ENCODE data around the gene FAM20C. TPM values are rescaled to one million over a fixed set of nuclear protein-coding genes. Genes with fewer than 3 reads are reported as not detected.
A peak's percentile ranks its signal among the peaks of the same experiment; 100 is the strongest.

Gene FAM20C
- polyA plus RNA-seq (ENCODE audit: insufficient read depth in 1 of 5, insufficient read length in 5 of 5, low replicate concordance in 1 of 5), result 10 to 100 TPM; 17.4 to 37.9 (median 22.2) TPM
- long read RNA-seq, donor 1, transcript FAM20C-201 (10 exons, 2,751 nt), result major isoform, 8 of 8 reads
- long read RNA-seq, donor 1, partial matches to known transcripts, result 0 of 8 reads
- long read RNA-seq, donor 1, other reads (novel, unspliced or antisense), result 0 of 8 reads
- long read RNA-seq, donor 2, transcript FAM20C-201 (10 exons, 2,751 nt), result major isoform, 7 of 7 reads
- long read RNA-seq, donor 2, partial matches to known transcripts, result 0 of 7 reads
- long read RNA-seq, donor 2, other reads (novel, unspliced or antisense), result 0 of 7 reads
- long read RNA-seq, donor 3, transcript FAM20C-201 (10 exons, 2,751 nt), result major isoform, 9 of 9 reads
- long read RNA-seq, donor 3, partial matches to known transcripts, result 0 of 9 reads
- long read RNA-seq, donor 3, other reads (novel, unspliced or antisense), result 0 of 9 reads
- long read RNA-seq, donor 4, transcript FAM20C-201 (10 exons, 2,751 nt), result major isoform, 6 of 6 reads
- long read RNA-seq, donor 4, partial matches to known transcripts, result 0 of 6 reads
- long read RNA-seq, donor 4, other reads (novel, unspliced or antisense), result 0 of 6 reads
- long read RNA-seq, donor 5, transcript FAM20C-201 (10 exons, 2,751 nt), result major isoform, 5 of 5 reads
- long read RNA-seq, donor 5, partial matches to known transcripts, result 0 of 5 reads
- long read RNA-seq, donor 5, other reads (novel, unspliced or antisense), result 0 of 5 reads
- long read RNA-seq, donor 6, transcript FAM20C-201 (10 exons, 2,751 nt), result major isoform, 10 of 10 reads
- long read RNA-seq, donor 6, partial matches to known transcripts, result 0 of 10 reads
- long read RNA-seq, donor 6, other reads (novel, unspliced or antisense), result 0 of 10 reads
- long read RNA-seq, donor 7, transcript FAM20C-201 (10 exons, 2,751 nt), result major isoform, 14 of 14 reads
- long read RNA-seq, donor 7, partial matches to known transcripts, result 0 of 14 reads
- long read RNA-seq, donor 7, other reads (novel, unspliced or antisense), result 0 of 14 reads
- long read RNA-seq, donor 8, partial matches to known transcripts, result 0 of 2 reads
- long read RNA-seq, donor 8, other reads (novel, unspliced or antisense), result 0 of 2 reads

DNA sequence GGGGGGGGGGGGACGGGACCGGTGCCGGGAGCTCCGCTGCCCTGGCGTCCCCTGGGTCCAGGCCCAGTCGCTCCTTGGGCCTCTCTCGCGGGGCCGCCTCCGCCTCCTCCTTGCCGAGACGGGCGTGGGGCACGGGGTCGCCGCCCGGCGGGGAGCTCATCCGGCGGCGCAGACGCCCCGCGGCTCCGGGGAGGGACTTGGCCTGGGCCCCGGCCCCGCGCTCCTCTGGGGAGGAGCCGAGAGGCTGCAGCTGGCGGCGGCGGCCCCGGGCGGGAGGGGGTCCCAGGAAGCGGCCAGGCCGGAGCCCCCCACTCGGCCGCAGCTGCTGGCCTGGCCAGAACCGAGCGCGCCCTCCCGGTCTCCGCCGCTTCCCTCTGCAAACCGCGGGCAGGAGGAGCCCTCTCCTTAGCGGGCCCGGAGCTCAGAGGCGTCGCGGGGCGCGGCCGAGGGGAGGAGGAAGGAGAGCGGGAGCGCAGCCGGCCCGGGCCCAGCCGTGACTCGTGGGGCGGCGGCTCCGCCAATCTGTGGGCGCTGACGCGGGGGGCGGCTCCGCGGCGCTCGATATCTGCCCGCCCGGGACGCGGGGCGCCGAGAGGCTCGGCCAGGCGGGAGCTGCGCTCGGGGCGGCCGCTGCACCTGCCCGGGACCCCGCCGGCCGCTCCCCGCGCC, at the start of gene FAM20C:
TSS of gene FAM20C (plus strand) at position 591 of the 669 bp plus-strand sequence. CDS start 629 bp downstream, outside the sequence.
- DNase-seq, result peak; percentile 87 to 91

DNA sequence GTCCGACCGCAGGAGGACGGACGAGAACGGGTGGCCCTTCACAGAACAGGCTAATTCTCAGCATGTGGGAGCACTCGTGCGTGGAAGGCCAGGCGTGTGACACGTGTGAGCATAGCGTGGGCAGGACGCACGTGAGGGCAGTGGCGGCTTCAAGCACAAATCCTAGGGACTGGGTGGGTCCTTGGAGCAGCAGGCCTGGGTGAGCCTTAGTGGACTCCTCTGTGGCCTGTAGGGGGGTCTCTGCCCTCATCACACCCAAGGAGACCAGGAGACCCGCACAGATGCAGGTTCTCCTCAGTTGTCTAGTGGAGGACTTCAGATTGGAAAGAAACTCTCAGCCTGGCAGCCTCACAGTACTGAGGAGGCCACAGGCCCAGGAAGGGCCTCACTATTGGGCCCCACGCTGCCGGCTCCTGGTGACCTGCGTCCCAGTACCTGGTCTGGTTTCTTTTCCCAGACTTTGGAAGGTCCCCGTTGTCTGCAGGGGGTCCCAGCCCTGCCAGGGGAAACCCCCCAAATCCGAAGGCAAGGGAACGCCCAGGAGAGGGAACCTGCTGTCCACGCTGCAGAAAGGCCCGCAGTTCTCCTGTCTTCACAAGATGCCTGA, 49.1 kb upstream of the FAM20C start:
- no peak for DNase-seq

DNA sequence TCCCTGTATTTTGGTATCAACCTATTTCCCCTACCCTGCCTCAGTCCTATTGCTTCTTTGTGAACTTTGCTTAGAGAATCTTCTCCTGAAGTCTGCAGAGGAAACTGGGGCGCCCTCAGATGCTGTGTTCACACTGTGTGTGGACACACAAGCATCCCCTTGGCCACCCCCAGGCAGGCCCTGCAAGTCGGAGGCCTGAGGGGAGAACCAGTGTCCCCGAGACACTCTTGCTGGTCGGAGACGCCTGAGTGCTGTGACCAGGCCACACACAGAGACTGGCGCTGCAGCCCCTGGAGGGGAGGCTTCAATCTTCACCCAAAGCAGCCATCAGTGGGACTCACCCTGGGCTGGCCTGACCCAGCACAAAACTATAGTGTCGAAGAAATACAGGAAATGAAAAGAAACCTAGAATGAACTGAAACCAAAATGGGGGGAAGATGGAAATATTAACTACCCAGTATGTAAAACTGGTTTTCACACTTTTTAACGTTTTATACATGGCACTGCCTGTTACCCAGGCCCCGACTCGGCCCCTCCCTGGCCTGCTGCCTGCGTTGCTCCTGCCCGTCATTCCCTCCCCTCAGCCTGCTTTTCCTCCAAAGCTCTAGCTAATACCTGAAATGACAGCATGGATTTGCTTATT, 48.4 kb upstream of the FAM20C start:
- DNase-seq, result no peak

DNA sequence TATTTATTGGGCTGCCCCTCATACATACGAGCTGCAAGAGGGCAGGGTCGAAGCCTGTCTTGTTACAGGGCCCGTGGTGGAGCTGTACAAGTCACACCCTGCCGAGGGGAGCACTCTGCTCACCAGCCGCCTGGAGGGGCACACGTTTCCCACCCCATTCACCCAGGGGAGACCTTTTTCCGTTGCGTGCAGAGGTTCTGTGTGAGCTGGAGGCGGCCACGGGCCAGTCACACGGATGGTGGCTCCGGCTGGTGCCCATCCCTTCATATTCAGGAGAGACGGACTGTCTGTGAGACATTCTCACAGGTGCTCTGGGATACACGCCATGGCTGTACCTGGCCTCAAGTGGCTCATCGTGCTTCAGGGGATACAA, 47.9 kb upstream of the FAM20C start:
- no peak for DNase-seq

DNA sequence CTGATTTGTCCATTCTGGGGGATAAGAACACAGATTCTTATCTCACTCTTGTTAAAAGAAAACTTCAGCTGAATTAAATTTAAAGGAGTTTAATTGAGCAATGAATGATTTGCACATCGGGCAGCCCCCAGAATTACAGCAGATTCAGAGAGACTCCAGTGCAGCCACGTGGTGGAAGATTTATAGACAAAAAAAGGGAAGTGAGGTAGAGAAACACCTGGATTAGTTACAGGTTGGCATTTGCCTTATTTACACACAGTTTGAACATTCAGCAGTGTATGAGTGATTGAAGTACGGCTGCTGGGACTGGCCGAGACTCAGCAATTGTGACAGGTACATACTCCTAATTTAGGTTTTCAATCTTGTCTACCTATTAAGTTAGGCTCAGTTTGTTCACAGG, 46.5 kb upstream of the FAM20C start:
- no peak for DNase-seq

DNA sequence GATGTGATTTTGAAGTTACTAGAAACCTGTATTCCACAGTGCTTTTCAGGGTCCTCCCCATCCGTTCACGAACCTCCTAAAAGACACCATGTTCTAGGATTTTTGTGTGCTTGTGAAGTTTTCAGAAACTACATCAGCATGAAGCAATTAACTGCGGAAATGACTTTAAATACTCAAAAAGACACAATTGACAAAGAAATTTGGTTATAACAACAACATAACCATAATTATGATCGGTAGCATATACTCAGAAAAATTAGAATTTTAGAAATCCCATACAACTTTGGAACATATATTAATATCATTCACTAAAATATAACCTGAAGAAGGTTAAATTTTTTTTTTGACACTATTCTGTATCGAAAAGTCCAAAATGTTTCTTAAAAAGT, 43.8 kb upstream of the FAM20C start:
- DNase-seq, result no peak

DNA sequence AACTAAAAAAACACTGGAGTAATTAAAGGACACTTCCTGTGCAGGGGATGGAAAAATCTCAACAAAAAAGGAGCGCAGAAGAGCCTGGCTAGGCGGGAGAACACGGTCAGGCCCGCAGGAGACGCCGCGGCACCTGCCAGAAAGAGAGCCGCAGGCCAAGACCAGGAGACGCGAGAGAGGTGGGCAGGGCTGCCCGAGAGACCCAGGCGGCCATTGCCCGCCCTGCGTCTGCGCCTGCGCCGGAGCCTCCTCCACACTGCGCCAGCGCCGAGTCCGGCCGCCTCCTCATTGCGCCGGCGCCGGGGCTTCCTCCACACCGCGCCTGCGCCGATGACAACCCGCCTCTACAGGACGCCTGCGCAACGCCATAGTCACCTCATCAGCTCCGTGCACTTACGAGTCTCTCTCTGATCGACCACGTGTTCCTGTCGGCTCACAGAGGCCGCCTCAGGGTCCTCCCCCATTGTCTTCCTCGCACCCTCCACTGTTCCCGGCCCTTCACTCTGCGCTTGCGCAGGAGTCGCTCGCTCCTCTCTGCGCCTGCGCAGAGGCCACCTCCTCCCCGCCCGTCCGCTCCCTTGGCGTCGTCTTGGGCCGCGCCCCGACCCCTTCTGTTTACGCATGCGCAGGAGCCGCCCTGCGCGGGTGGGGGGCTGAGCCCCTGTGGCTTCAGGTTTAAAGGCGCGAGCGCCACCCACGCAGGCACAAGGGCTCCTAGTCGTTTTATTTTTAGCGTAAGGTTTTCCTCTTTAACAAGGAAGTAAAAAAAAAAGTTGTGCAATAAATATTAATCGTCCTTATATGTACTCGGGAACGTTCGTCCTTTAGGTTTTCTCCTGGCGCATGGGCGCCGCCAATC, 43.2 kb upstream of the FAM20C start:
- peak; percentile 100 for DNase-seq

DNA sequence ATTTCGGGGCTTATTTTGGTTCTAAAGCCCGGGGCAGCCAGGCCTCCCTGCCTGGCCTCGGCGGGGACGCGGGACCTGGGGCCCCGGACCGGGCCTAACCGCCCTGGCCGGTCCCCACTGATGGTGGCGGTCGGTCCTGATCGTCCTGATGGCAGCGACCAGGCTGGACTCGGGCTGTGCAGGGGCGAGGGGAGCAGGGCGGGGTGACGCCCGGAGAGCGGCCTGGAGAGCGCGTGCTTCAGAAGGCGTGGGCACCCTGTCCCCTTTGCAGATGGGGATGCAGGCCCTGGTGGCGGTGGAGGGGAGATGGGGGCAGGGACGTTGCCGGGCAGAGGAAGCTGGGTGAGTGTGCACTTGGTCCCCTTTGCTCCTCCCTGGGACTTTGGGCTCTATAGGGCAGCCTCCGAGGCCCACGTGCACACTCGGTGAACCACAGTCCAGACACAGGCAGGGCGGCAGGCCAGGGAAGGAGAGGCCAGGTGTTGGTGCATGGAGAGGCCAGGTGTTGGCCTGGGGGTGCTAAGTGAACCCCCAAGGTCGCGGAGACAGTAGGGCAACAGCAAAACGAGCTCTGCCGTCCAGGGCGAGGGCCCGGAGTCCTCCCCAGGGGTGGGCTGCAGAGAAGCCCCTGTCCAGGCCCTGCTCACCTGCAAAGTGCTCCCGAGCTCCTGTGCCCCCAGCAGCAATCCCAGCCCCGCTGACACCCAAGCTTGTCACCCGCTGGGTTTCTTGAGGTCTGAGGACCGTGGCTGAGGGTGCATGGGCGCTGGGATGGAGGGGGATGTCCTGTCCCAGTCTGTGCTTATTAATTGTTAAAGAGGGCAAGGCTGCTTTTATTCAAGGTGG, 42.4 kb upstream of the FAM20C start:
- DNase-seq, result no peak

DNA sequence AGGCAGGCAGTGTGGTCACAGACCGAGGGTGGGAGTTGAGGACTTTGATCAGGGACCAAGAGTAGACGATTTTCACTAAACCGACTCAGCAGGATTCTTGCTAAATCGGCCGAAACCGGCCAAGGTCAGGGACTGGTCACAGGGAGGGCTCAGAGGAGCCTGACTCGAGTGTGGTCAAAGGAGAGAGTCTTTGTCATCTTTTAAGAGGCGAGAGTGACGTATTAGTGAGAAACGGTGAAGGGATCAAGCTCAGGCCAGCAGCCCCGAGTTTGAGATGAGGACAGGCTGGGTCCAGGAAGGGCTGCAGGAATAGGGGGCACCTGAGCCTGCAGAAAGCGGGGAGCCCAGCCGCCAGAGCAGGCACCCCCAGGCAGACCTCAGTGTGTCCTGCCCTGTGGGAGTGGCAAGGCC, 41.6 kb upstream of the FAM20C start:
- DNase-seq, result peak in 1 of 2 donors; percentile 32

DNA sequence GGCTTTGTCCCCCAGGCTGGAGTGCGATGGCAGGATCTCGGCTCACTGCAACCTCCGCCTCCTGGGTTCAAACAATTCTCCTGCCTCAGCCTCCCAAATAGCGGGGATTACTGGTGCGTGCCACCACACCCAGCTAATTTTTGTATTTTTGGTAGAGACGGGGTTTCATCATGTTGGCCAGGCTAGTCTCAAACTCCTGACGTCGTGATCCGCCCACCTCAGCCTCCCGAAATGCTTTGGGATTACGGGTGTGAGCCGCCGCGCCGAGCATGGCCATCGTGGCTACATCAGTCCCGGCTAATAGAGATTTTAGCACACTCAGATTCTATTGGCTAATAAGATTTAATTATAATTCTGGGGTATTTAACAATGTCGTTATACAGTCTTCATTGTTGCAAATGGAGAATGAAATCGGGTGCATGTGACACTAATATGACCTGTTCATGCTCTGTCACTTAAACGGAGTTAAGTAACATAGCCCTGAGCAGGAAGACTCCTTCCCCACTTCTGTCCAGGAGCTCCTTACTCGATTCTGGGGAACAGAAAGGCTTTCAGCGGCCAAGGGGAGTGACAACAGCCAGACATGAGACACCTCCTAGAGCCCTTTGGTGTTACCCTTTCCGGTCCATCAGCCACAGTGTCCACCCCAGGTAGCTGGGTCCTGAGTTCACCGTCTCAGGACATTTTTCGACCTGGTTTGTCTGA, 40.9 kb upstream of the FAM20C start:
- DNase-seq, result no peak

DNA sequence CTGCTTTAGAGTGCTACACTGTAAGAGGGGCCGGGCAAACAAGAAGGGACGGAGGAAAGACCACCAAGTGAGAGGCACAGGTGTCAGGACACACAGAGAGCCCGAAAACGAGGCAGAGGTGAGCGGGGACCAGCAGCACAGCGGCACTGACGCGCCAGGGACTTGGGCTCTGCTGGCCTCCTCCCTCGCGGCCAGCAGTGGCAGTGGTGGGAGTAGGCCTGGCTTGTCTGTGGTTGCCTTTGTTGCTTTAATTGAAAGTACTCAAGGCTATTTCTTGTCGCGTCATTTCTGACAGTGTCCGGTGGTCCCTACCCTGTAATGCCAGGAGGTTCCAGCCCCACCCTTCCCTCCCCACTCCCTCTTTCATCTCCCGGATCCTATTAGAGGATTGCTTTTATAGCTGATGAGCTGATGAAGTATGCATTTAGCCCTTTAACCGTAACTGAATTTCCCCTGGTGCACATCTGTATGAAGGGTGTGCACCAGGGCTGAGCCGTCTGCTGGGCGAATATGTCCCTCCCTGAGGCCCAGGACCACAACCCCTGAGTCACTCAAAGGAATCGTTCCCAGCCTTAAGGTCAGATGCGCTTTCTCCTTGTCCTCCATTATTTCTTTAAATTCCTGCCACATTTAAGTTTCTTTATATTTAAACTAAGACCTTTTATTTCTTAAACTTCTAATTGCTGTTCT, 39.5 kb upstream of the FAM20C start:
- no peak for DNase-seq

DNA sequence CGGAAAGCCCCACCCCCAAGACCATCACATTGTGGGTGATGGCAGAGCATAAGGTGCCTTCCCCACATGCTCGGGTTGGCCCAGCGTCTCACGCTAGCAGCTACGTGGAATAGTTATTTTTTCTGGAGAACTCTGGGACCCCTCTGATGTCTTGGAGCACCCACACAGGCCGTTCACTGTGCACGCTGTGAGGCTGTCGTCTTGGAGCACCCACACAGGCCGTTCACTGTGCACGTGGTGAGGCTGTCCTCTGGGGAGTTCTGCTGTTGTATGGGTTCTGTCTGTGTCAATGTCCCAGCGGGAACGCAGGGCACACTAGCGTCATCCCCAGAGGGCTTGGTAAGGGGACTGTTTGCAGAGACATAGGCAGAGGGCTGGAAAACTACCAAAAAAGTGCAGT, 38.8 kb upstream of the FAM20C start:
- DNase-seq, result no peak

DNA sequence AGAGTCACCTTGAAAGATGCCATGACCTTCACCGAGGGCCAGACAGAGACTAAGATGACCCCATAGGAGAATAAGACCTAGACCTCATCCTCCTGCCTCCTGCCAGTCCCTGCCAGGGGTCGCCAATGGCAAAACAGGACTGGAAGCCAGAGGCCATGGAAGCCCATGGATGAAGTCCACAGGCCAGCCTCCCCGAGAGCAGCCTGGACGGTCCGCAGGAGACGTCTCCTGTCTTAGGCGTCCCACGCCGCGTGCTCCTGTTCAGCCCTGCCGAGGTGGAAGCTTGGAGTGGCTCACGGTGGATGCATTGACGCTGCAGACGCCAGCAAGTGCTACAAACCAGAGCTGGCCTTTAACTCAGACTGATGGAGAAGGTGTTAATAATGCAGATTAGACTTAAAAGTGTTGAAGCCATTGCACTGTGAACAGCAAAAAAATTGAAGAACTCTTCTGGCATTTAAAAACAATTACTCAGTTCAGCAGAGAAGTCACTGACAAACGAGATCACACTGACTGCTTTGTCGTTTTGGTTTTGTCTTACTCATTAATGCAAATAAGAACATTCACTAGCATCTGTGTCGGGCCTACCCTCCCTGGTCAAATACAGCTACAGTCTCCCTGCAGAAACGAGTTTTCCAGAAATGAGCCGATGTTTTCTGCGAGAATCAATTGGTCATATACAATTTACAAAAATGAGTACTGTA, 38.1 kb upstream of the FAM20C start:
- DNase-seq, result no peak

DNA sequence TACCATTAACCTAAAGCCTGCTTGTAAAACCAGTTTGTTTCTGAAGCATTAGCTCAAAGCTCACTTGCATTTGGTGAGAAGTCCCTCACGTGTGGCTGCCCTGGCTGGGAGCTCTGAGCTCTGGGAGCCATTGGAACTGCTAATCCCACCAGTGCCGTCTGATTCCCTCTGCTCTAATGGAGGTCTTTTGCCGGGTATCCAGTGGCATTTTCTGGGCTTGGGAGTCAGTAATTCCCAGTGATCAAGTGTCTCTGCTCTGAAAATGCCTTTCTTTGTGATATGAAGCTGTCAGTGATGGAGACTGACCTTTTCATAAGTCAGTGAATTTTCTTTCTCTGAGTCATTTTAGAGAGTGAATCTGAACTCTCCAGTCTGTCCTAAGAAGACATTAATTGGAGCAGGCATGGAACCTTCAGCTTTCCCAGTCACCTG, 36.9 kb upstream of the FAM20C start:
- DNase-seq, result no peak

DNA sequence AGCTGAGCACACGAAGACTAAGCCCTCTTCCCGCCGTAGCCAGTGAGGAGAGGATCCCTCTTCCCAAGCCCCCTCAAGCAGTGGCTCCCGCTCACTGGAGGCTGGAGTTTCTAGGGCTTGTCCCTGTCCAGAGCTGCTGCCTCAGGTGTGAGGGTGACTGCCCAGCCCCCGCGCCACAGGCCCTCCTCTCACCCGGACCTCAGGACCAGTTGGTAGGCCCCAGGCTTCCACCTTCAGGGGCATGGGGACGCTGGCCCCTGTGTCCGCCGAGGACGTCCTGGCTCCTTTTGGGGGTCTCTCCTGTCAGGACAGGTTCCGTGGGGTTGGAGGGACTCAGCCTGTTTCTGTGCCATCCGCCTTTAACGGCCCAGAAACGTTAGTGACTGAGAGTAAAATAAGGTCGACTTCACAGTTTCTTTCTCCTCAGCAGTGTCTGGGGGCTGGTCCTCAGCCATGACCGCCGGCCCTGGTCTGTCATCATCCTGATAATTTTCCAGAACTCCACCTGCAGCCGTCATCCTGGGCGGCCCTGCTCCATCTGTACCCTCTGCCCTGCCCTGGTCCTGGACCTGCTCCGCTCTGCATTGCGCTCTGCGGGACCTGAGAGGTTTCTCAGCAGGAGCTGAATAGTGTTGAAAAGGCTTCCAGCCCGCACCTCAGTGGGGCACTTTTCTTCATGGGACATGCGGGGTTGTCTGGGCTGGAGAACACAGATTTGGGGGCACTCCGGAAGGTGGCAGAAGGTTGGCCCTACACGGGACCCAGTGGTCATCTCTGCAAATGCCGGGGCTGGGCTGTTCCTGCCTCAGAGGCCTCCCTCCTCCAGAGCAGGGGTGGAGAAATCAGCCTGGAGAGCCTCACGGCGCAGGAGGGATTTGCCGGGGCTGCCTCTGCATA, 36.0 kb upstream of the FAM20C start:
- no peak for DNase-seq

DNA sequence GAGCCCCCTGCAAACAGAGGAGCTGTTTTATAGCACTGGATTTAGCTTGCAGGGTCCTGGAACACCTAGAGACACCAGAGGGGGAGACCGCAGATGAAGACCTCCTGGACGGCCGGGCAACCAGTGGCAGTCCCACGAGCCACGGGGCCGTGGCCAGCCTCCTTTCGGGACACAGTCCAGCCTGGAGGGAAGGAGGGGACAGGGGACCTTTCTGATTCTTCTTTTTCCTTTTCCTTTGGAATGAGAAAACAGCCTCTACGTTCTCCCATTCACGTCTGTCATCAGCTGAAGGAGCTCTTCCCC, 35.4 kb upstream of the FAM20C start:
- no peak for DNase-seq
